HG03159 (cell line): Measurements from ENCODE around the gene PSD2.

Experiments used
- ATAC-seq: cut with Tn5 transposase; IDR thresholded peaks from one replicate; pipeline ENCODE4 v1.9.1; 2021; ENCODE audit warnings: mild to moderate bottlenecking, moderate library complexity; ENCODE audit not compliant: unreplicated experiment

The PSD2 gene

GRCh38 chr5:139763280-139763929 is 32.2 kb upstream of the PSD2 start:
- ATAC-seq, result no peak

DNA sequence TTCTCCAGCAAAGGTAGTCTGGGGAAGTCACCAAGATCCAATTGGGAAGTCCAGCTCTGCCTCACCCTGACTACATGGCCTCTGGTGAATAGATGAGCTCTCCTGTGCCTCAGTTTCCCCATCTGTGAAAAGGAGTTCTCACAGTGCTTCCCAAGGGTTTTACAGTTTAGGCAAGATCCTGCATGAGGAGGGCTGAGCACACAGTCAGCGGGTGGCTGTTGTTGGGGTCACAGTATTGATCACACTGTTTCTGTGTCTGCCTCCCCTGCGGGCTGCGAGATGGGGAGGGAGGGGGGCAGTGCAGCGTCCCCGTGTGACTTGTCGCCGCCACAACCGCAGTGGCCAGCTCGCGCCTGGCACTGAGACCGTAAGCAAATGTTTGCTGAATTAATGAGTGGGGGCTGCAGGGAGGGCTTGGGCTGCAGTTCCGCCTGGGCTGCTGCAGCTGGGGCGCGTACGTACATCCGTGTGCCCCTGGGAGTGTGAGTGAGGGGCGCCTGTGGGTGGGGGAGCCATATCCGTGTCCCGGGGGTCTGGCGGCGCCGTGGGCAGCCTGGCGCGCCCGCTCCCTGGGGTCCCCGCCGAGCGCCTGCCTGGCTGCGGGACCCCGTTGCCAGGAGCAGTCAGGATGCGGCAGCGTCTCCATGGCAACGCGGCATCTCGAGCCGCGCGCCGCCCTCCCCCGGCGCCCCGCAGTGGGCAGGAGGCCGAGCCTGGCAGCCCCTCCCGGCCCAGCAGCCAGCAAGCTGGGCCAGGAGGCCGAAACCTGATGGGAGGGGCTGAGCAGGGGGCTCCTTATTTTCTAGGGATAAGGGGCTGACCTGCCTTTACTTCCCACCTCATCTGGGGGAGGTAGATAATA is 31.4 kb upstream of the PSD2 start:
- ATAC-seq, result no peak

DNA sequence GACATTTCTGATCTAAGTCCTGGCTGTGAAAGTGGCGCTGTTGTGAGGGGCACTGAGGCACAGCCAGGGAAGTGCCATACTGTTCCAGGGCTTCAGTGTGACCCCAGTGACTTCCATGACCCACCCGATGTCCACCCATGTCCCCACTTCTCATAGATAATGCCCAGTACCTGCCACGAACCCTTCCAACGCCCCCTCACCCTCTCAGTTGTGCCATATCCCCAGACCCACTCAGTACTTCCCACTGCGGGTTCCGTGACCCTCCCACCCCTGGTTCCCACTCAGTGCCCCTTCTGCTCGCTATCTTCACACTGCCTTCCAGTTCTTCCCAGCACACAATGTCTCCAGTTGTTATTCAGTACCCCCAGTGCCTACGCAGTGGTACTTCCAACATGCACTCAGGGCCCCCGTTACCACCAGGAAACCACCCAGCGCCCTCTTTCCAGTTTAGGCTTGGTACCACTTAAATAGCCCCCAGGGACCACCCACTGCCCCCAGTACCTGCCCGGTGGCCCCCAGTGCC is 30.7 kb upstream of the PSD2 start:
- ATAC-seq, result no peak

DNA sequence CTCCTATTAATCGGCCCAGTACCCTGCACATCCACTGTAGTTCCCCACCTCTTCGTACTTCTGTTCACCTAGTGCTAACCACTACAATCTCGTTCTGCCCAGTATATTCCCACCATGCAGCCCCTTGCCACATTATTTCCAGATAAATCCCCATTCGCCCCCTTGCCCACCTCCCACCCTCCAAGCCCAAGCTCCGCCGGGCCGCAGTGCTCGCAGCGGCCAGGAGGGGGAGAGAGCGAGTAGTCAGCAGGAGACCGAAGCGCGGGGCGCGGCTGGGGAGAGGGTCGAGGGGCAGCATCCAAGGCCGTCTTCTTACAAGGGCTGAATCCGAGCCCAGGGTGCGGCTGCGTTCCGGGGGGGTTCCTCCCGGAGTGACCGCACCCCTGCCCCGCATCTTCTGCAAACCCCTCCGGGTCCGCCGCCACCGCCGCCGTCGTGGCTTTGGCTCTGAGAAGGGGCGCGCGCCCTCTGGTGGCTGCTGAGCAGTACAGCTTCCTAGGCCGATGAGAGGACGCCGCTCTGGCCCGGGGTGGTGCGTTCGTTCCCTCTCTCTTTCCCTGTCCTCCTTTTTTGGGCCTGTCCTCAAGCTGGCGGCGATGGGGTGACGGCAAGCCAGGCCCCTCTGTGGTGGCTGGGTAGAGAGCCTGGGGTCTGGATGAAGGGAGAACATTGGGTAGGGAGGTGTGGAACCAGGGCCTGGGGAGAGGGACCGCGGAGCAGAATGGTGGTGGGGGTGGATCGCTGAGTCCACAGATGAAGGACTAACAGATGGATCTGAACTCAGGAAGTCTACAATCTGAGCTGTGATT is 30.0 kb upstream of the PSD2 start:
- peak; percentile 85 for ATAC-seq

DNA sequence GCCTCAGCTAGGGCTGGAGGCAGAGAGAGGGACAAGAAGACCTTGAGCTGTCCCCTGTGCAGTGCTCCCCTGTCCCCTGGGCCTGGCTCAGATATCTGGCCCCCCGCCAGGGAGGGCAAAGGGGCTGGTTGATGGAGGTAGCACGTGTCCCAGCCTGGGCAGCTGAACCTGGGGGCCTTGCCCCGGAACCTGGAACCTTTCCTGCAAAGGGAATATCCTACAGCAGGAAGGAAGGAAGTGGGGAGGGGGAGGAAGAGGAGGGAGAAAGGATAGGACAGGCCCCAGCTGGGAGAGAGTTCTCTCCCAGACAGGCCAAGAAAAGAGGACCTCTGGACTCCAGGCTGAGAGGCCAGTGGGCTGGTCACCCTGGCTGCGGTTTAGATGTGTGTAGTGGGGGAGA is 27.6 kb upstream of the PSD2 start:
- ATAC-seq, result no peak

DNA sequence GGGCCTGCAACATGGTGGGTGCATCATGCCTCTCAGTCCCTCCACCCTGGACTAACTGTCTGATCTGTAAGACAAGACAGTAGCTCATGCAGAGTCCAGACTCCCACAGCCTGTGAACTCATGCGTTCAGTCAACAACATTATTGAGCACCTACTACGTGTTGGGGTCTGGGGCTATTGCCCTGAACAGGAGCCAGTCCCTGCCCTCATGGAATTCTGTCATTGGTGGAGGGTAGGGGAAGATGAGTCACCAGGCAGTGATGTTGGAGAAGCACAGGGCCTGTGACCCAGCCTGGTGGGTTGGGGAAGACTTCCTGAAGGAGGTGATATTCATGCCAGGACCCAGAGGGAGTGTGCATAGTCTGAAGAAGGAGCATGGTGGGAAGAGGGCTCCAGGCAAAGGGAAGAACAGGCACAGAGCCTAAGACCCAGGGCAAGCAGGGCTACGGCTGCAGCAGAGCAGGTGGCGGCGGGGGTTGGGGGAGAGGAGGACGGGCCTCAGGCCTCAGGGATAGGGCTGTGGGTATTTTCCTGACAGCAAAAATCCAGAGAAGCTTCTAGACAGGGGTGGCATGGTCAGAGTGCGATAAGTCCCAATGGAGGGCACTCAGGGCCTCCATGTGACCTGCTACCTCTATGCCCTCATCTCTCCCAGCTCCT is 26.7 kb upstream of the PSD2 start:
- ATAC-seq, result no peak

- no peak for ATAC-seq
Observed at GRCh38 chr5:139769477-139769876, 26.1 kb upstream of the PSD2 start.

GRCh38 chr5:139770722-139771121 is 24.9 kb upstream of the PSD2 start:
- no peak for ATAC-seq

GRCh38 chr5:139772089-139772791 is 23.4 kb upstream of the PSD2 start:
- ATAC-seq, result no peak

DNA sequence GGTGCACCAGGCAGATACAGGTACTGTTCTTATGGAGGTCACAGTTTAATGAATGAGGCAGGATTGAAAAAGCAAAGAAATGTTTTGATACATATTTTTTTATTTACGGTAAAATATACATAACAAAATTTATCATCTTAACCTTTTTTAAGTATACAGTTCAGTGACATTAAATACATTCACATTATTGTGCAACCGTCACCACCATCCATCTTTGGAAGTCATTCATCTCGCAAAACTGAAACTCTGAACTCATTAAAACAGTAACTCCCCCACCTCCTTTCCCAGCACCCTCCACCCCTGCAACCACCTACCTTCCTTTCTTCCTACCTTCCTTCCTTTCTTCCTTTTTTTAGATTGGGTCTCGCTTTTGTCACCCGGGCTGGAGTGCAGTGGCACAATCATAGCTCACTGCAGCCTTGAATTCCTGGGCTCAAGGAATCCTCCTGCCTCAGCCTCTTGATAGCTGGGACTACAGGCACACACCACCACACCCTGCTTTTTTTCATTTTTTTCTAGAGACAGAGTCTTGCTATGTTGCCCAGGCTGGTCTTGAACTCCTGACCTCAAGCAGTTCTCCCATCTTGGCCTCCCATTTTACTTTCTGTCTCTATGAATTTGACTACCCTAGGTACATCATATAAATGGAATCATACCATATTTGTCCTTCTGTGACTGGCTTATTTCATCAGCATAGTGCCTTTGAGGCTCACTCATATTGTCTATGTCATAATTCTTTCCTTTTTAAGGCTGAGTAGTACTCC is 22.5 kb upstream of the PSD2 start:
- ATAC-seq, result no peak

GRCh38 chr5:139774980-139775661 is 20.5 kb upstream of the PSD2 start:
- ATAC-seq, result peak; percentile 78

- ATAC-seq, result no peak
Observed at GRCh38 chr5:139775872-139776271, 19.7 kb upstream of the PSD2 start.

GRCh38 chr5:139776861-139777260 is 18.7 kb upstream of the PSD2 start:
- no peak for ATAC-seq

- ATAC-seq, result no peak
Observed at GRCh38 chr5:139783436-139783965, 12.1 kb upstream of the PSD2 start.

DNA sequence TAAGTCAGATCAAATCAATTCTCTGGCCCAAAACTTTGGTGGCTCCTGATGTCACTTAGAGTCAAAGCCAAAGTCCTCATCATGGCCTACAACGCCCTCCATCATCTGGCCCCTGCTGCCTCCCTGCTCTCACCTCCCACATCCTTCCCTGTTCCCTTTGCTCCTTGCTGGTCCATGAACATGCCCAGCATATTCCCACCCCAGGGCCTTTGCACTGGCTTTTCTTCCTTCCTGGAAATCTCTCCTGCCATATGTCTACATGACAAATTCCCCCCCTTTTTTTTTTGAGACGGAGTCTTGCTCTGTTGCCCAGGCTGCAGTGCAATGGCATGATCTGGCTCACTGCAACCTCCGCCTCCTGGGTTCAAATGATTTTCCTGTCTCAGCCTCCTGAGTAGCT is 11.1 kb upstream of the PSD2 start:
- no peak for ATAC-seq

DNA sequence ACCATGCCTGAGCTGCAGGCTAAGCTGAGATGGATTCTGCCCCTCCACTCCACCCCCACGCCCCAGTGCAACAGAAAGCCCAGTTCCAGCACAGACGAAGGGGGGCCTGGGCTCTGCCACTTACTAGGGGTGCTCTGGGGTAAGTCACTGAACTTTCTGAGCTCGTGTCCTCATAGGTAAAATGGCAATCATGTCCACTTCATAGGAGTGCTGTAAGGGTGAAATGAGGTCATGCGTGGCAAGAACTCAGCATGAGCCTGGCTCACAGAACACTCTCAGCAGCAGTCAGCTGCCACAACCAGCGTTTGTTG is 8.4 kb upstream of the PSD2 start:
- ATAC-seq, result no peak

DNA sequence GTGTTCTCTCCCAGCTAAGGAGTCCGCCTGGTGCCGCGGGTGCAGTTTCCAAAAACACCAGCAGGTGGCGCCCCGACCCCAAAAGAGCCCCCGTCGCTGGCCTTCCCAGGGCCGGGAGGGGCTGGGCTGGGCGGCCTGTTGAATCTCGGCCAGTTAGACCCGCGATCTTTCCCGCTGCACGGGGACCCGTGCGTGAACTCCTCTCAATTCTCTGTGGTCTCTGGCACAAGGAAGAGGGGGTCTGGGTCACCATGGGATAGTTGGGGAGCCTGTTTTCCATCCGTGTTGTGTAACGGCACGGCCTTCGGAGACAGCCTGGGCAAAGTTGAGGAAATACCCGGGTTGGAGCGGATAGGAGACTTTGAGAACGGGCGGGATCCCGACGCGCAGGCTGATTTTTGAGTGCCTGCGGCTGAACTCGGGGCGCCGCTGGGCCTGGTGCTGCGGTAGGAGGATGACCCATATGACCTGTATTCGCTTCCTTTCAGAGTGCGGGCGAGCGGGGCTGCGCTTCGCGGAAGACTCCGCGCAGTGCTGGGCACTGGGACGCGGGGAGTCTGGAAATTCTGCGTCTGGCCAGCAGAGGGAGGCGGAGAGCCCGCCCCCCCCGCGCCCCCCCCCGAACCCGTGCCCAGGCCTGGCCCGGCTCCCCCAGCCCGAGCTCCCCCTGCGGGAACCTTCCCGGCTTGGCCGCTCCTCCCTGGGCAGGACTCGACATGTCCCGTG is 7.9 kb upstream of the PSD2 start:
- ATAC-seq, result peak; percentile 70

DNA sequence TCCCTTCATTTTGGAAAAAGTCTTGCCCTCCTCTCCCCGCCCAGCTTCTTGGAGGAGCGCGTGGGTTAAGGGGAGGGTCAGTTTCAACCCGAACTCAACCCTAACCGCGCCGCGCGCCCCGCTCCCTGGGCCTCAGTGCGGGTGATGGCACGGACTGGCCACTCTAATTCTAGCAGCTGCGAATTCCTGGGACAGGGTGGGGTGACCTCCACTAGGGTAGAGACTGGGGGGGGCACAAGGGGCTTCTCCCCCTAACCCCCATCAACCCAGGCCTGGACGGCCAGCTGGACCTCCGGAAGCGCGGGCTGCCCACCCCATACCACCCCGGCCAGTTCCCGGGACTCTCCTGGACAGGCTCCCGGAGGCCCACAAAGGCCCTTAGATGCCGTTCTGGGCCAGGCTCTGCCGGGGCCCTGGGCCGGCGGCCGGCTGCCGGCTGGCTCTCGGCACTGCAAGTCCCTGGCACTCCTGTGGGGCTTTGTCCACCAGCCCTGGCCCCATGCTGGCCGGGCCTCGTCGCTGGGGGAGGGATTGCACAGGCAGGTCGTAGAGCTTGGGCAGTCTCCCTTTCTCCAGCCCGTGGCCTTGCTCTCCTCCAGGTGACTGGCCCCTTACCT is 7.2 kb upstream of the PSD2 start:
- ATAC-seq, result no peak
